SH-SY5Y (cell line): ENCODE results near the gene C13orf46.

Experiments
- GATA2 ChIP-seq: IDR thresholded peaks from 2 replicates; pipeline ENCODE4 v1.6.1; 2011; ENCODE audit warnings: mild to moderate bottlenecking, low read depth, low read length
- GATA3 ChIP-seq: IDR thresholded peaks from 2 replicates; pipeline ENCODE4 v1.6.1; 2011; ENCODE audit warnings: low read depth, mild to moderate bottlenecking, low read length, moderate library complexity

DNA sequence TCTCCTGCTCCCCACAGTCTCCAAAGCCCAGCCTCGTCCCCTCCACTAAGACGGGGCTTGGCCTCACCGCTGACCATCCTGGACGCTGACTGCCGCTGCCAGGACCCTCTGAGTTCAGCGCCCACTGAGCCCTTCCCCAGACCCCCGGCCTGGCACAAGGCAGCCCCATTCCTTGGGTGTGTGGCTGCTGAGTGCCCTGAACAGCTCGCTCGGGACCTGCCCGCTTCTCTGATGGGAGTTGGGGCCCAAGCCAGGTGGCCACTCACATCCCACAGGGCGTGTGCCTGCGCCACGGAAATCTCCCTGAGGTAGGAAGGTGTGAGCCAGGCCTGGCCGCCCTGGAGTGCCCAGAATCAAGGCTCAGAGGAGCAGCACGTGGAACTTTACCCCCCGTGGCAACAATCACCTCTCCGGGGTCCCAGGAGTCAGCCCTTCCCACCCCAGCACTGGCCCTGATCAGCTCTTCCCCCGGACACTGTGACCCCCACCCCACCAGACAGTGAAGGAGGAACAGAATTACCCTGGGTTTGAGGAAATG, 20.8 kb downstream of the C13orf46 start:
- TF ChIP-seq GATA2, result no peak
- TF ChIP-seq GATA3, result no peak
